ENCODE data around the gene EZH1. TPM values are rescaled to one million over a fixed set of nuclear protein-coding genes. Genes with fewer than 3 reads are reported as not detected.

EZH1 gene
- total RNA-seq, 1 experiment from 2014 or later, result 45.5 TPM

DNA sequence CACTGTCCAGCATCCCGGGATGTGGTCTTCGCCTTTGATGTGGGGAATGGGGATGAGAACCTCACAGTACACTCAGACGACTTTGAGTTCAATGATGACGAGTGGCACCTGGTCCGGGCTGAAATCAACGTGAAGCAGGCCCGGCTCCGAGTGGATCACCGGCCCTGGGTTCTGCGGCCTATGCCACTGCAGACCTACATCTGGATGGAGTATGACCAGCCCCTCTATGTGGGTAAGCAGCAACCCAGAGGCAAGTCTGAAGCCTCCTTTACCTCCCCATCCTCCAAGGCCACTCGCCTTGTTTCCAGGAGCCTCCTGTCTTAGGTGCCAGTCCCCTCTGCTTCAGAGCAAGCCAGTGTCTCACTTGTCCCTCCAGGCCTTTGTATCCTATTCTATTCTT lies 52.4 kb downstream of the EZH1 start:
- CTCF ChIA-PET, result no interaction called here
- intact Hi-C loops (cut with micrococcal nuclease; ENCODE audit: unreplicated experiment), result no loop called here
- DNase-seq, result no peak
- Mint-ChIP-seq H3K4me1 (ENCODE audit: low read depth, unreplicated experiment) (no peaks in the 10 kb centered on the region), H3K4me3 (ENCODE audit: low read depth, unreplicated experiment) (no peak overlapping the region), H3K27me3 (ENCODE audit: unreplicated experiment) (peaks cover 8% of the 10 kb centered on the region), H3K27ac (ENCODE audit: unreplicated experiment) (no peak overlapping the region), H3K9me3 (ENCODE audit: low read depth, unreplicated experiment) (no peaks in the 10 kb centered on the region), H3K36me3 (ENCODE audit: insufficient read depth, unreplicated experiment) (no peaks in the 10 kb centered on the region)
- TF ChIP-seq, protein P1, sequence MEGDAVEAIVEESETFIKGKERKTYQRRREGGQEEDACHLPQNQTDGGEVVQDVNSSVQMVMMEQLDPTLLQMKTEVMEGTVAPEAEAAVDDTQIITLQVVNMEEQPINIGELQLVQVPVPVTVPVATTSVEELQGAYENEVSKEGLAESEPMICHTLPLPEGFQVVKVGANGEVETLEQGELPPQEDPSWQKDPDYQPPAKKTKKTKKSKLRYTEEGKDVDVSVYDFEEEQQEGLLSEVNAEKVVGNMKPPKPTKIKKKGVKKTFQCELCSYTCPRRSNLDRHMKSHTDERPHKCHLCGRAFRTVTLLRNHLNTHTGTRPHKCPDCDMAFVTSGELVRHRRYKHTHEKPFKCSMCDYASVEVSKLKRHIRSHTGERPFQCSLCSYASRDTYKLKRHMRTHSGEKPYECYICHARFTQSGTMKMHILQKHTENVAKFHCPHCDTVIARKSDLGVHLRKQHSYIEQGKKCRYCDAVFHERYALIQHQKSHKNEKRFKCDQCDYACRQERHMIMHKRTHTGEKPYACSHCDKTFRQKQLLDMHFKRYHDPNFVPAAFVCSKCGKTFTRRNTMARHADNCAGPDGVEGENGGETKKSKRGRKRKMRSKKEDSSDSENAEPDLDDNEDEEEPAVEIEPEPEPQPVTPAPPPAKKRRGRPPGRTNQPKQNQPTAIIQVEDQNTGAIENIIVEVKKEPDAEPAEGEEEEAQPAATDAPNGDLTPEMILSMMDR (IDR thresholded peaks at IDR 0.05; ENCODE audit: unreplicated experiment), result no peak
- no TSS peak for BruUV-seq (replicated peaks)

DNA sequence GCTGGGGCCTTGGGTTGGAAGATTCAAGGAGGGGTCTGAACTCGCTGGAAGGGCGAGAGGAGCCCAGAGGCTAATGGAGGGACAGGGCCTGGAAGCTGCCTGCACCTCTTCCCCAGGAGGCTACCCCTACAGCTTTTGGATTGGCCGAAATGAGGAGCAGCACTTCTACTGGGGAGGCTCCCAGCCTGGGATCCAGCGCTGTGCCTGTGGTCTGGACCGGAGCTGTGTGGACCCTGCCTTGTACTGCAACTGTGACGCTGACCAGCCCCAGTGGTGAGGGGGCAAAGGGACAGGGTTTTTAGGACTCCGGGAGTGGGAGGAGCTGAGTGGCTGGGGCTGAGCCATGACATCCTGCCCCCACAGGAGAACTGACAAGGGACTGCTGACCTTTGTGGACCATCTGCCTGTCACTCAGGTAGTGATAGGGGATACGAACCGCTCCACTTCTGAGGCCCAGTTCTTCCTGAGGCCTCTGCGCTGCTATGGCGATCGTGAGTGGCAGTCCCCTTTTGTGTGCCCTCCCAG lies 53.8 kb downstream of the EZH1 start:
- no peak for DNase-seq
- TF ChIP-seq, protein P1 (IDR thresholded peaks at IDR 0.05; ENCODE audit: unreplicated experiment), result no peak
- Mint-ChIP-seq H3K27ac (ENCODE audit: unreplicated experiment) (no peak overlapping the region), H3K27me3 (ENCODE audit: unreplicated experiment) (peaks cover 8% of the 10 kb centered on the region), H3K36me3 (ENCODE audit: insufficient read depth, unreplicated experiment) (no peaks in the 10 kb centered on the region), H3K4me1 (ENCODE audit: low read depth, unreplicated experiment) (no peaks in the 10 kb centered on the region), H3K9me3 (ENCODE audit: low read depth, unreplicated experiment) (no peaks in the 10 kb centered on the region), H3K4me3 (ENCODE audit: low read depth, unreplicated experiment) (no peak overlapping the region)
- intact Hi-C loops (cut with micrococcal nuclease; ENCODE audit: unreplicated experiment), result no loop called here
- CTCF ChIA-PET, result interaction anchor here (0.6 to 1.1 kb wide), 2 partner anchors 25 to 113 kb away, joined by 3 read pairs; partner anchors contain the start of gene PSMC3IP
- no TSS peak for BruUV-seq (replicated peaks)

DNA sequence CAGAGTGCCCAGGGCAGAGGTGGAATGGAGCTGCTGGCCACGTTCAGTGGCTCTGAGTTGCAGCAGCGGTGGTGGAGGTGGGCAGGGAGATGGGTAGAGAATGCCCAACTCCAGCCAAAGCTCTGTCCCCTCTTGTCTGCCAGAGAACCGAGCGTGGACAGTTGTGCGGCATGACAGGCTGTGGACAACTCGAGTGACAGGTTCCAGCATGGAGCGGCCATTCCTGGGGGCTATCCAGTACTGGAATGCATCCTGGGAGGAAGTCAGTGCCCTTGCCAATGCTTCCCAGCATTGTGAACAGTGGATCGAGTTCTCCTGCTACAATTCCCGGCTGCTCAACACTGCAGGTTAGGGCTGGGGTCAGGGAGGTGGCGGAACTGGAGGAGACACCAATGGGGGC lies 54.2 kb downstream of the EZH1 start:
- CTCF ChIA-PET, result interaction anchor here (1.1 kb wide), 1 partner anchor 112 kb away, joined by 3 read pairs; the partner anchor contains the start of gene PSMC3IP
- no TSS peak for BruUV-seq (replicated peaks)
- peaks cover 8% of the 10 kb centered on the region for H3K27me3 Mint-ChIP-seq (ENCODE audit: unreplicated experiment)
- no peak for DNase-seq
- no peaks in the 10 kb centered on the region for H3K9me3 Mint-ChIP-seq (ENCODE audit: low read depth, unreplicated experiment)
- no peaks in the 10 kb centered on the region for H3K36me3 Mint-ChIP-seq (ENCODE audit: insufficient read depth, unreplicated experiment)
- intact Hi-C loops (cut with micrococcal nuclease; ENCODE audit: unreplicated experiment), result no loop called here
- no peak overlapping the region for H3K27ac Mint-ChIP-seq (ENCODE audit: unreplicated experiment)
- no peak overlapping the region for H3K4me3 Mint-ChIP-seq (ENCODE audit: low read depth, unreplicated experiment)
- TF ChIP-seq, protein P1 (IDR thresholded peaks at IDR 0.05; ENCODE audit: unreplicated experiment), result no peak
- H3K4me1 Mint-ChIP-seq (ENCODE audit: low read depth, unreplicated experiment), result no peaks in the 10 kb centered on the region

DNA sequence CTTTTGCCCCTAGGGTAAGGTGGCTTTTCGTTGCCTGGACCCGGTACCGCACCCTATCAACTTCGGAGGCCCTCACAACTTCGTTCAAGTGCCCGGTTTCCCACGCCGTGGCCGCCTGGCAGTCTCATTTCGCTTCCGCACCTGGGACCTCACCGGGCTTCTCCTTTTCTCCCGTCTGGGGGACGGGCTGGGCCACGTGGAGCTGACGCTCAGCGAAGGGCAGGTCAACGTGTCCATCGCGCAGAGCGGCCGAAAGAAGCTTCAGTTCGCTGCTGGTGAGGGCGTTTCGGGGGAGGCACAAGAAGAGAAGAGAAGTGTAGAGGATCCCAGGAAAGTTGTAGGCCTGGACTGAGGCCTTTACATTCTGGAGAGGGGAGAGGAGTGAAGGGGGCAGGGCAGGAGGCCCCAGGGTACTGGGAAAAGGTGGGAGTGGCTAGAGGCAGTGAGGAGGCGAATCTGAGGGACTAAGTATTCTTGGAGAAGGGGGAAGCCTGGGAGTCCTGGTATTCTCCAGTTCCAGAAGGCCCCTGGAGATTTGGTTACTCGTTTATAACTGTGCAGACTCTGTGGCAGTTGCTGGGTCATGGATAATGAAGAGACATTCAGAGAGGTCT lies 57.0 kb downstream of the EZH1 start:
- Mint-ChIP-seq H3K27ac (ENCODE audit: unreplicated experiment) (no peak overlapping the region), H3K4me3 (ENCODE audit: low read depth, unreplicated experiment) (no peak overlapping the region), H3K36me3 (ENCODE audit: insufficient read depth, unreplicated experiment) (peaks cover 8% of the 10 kb centered on the region), H3K27me3 (ENCODE audit: unreplicated experiment) (peaks cover 25% of the 10 kb centered on the region), H3K9me3 (ENCODE audit: low read depth, unreplicated experiment) (no peaks in the 10 kb centered on the region), H3K4me1 (ENCODE audit: low read depth, unreplicated experiment) (peaks cover 8% of the 10 kb centered on the region)
- CTCF ChIA-PET, result no interaction called here
- no TSS peak for BruUV-seq (replicated peaks)
- no peak for DNase-seq
- intact Hi-C loops (cut with micrococcal nuclease; ENCODE audit: unreplicated experiment), result no loop called here
- TF ChIP-seq, protein P1 (IDR thresholded peaks at IDR 0.05; ENCODE audit: unreplicated experiment), result no peak
